ENCODE data around the gene TIAM2. TPM values are rescaled to one million over a fixed set of nuclear protein-coding genes. Genes with fewer than 3 reads are reported as not detected.

TIAM2 gene
- total RNA-seq, 1 donor from 2014 or later, result 2.4 TPM

GRCh38 chr6:155276638-155277037, 281.5 kb downstream of the TIAM2 start:
- TF ChIP-seq CTCF (IDR thresholded peaks at IDR 0.05; ENCODE audit: insufficient read depth, low read length, severe bottlenecking), result no peak
- FAIRE-seq, result no peak
- Histone ChIP-seq H3K4me3 (ENCODE audit: low read depth, low read length) (no peak overlapping the region), H3K27me3 (ENCODE audit: control insufficient read depth, insufficient read depth, low read length) (no peaks in the 10 kb centered on the region), H3K36me3 (ENCODE audit: control insufficient read depth, insufficient read depth, low read length) (no peaks in the 10 kb centered on the region)
- DNase-seq (ENCODE audit: low read depth), result no peak

GRCh38 chr6:155278319-155279049, 283.4 kb downstream of the TIAM2 start:
- Histone ChIP-seq H3K36me3 (ENCODE audit: control insufficient read depth, insufficient read depth, low read length) (no peaks in the 10 kb centered on the region), H3K4me3 (ENCODE audit: low read depth, low read length) (no peak overlapping the region), H3K27me3 (ENCODE audit: control insufficient read depth, insufficient read depth, low read length) (no peaks in the 10 kb centered on the region)
- peak; percentile 30 for DNase-seq (ENCODE audit: low read depth)
- TF ChIP-seq CTCF (IDR thresholded peaks at IDR 0.05; ENCODE audit: insufficient read depth, low read length, severe bottlenecking), result no peak
- FAIRE-seq, result no peak

GRCh38 chr6:155284775-155285174, 289.7 kb downstream of the TIAM2 start:
- no peak for FAIRE-seq
- peaks cover 3% of the 10 kb centered on the region for H3K36me3 ChIP-seq (ENCODE audit: control insufficient read depth, insufficient read depth, low read length)

GRCh38 chr6:155287762-155288161, 292.6 kb downstream of the TIAM2 start:
- FAIRE-seq, result no peak
- H3K4me3 ChIP-seq (ENCODE audit: low read depth, low read length), result no peak overlapping the region
- H3K36me3 ChIP-seq (ENCODE audit: control insufficient read depth, insufficient read depth, low read length), result peaks cover 5% of the 10 kb centered on the region
- no peaks in the 10 kb centered on the region for H3K27me3 ChIP-seq (ENCODE audit: control insufficient read depth, insufficient read depth, low read length)
- no peak for DNase-seq (ENCODE audit: low read depth)
- no peak for TF ChIP-seq CTCF (IDR thresholded peaks at IDR 0.05; ENCODE audit: insufficient read depth, low read length, severe bottlenecking)

More at GRCh38 chr6:155284775-155285174, 289.7 kb downstream of the TIAM2 start:
- no peak for DNase-seq (ENCODE audit: low read depth)
- TF ChIP-seq CTCF (IDR thresholded peaks at IDR 0.05; ENCODE audit: insufficient read depth, low read length, severe bottlenecking), result no peak
- H3K27me3 ChIP-seq (ENCODE audit: control insufficient read depth, insufficient read depth, low read length), result no peaks in the 10 kb centered on the region
- H3K4me3 ChIP-seq (ENCODE audit: low read depth, low read length), result no peak overlapping the region

- no peak for TF ChIP-seq CTCF (IDR thresholded peaks at IDR 0.05; ENCODE audit: insufficient read depth, low read length, severe bottlenecking)
- no peak for DNase-seq (ENCODE audit: low read depth)
- H3K4me3 ChIP-seq (ENCODE audit: low read depth, low read length), result no peak overlapping the region
- no peak for FAIRE-seq
- H3K27me3 ChIP-seq (ENCODE audit: control insufficient read depth, insufficient read depth, low read length), result no peaks in the 10 kb centered on the region
- H3K36me3 ChIP-seq (ENCODE audit: control insufficient read depth, insufficient read depth, low read length), result peaks cover 2% of the 10 kb centered on the region
Observed at GRCh38 chr6:155290491-155290890, 295.4 kb downstream of the TIAM2 start.

- FAIRE-seq (no peak), DNase-seq (ENCODE audit: low read depth) (no peak)
- no peak for TF ChIP-seq CTCF (IDR thresholded peaks at IDR 0.05; ENCODE audit: insufficient read depth, low read length, severe bottlenecking)
- H3K36me3 ChIP-seq (ENCODE audit: control insufficient read depth, insufficient read depth, low read length), result peaks cover 2% of the 10 kb centered on the region
- H3K4me3 ChIP-seq (ENCODE audit: low read depth, low read length), result no peak overlapping the region
- no peaks in the 10 kb centered on the region for H3K27me3 ChIP-seq (ENCODE audit: control insufficient read depth, insufficient read depth, low read length)
Observed at GRCh38 chr6:155291291-155291690, 296.2 kb downstream of the TIAM2 start.
